GM18505 (cell line): ENCODE results near the gene PTPRO.
"Not testable (repeated sequence)": the region's sequence is repeated elsewhere in the genome, so short reads cannot be mapped to it uniquely, and the experiment has no call there.

Experiments
- ATAC-seq: cut with Tn5 transposase; IDR thresholded peaks from one replicate; pipeline ENCODE4 v1.9.1; 2021; ENCODE audit not compliant: unreplicated experiment
- POLR2A ChIP-seq: IDR thresholded peaks from 4 replicates; pipeline ENCODE4 v1.6.1; 2011; ENCODE audit warnings: borderline replicate concordance; ENCODE audit not compliant: insufficient read depth, insufficient read length; ENCODE audit errors: extremely low read depth

The PTPRO gene

GRCh38 chr12:15596174-15596573 lies 273.9 kb downstream of the PTPRO start:
- no peak for TF ChIP-seq POLR2A
- ATAC-seq, result no peak

GRCh38 chr12:15597125-15597830 lies 275.0 kb downstream of the PTPRO start:
- TF ChIP-seq POLR2A, result no peak
- ATAC-seq, result no peak

- no peak for TF ChIP-seq POLR2A
- no peak for ATAC-seq
Observed at GRCh38 chr12:15599266-15600037, 277.1 kb downstream of the PTPRO start.

- no peak for ATAC-seq
- no peak for TF ChIP-seq POLR2A
Observed at GRCh38 chr12:15600223-15600935, 278.1 kb downstream of the PTPRO start.

GRCh38 chr12:15601210-15601800 lies 279.0 kb downstream of the PTPRO start:
- no peak for TF ChIP-seq POLR2A
- ATAC-seq, result no peak

GRCh38 chr12:15602051-15602672 lies 279.9 kb downstream of the PTPRO start:
- no peak for ATAC-seq
- no peak for TF ChIP-seq POLR2A

GRCh38 chr12:15603474-15604085 lies 281.3 kb downstream of the PTPRO start:
- no peak for TF ChIP-seq POLR2A
- no peak for ATAC-seq

- no peak for TF ChIP-seq POLR2A
- ATAC-seq, result no peak
Observed at GRCh38 chr12:15605881-15606590, 283.7 kb downstream of the PTPRO start.

- no peak for ATAC-seq
- no peak for TF ChIP-seq POLR2A
Observed at GRCh38 chr12:15608406-15608805, 286.1 kb downstream of the PTPRO start.

- no peak for ATAC-seq
- no peak for TF ChIP-seq POLR2A
Observed at GRCh38 chr12:15608941-15609340, 286.6 kb downstream of the PTPRO start.

- no peak for TF ChIP-seq POLR2A
- no peak for ATAC-seq
Observed at GRCh38 chr12:15613981-15614380, 291.7 kb downstream of the PTPRO start.

GRCh38 chr12:15616495-15616894 lies 294.2 kb downstream of the PTPRO start:
- not testable (repeated sequence) for ATAC-seq

GRCh38 chr12:15620741-15621539 lies 298.6 kb downstream of the PTPRO start:
- TF ChIP-seq POLR2A, result no peak
- ATAC-seq, result no peak
